Measurements from ENCODE around the gene PALM2AKAP2.

DNA sequence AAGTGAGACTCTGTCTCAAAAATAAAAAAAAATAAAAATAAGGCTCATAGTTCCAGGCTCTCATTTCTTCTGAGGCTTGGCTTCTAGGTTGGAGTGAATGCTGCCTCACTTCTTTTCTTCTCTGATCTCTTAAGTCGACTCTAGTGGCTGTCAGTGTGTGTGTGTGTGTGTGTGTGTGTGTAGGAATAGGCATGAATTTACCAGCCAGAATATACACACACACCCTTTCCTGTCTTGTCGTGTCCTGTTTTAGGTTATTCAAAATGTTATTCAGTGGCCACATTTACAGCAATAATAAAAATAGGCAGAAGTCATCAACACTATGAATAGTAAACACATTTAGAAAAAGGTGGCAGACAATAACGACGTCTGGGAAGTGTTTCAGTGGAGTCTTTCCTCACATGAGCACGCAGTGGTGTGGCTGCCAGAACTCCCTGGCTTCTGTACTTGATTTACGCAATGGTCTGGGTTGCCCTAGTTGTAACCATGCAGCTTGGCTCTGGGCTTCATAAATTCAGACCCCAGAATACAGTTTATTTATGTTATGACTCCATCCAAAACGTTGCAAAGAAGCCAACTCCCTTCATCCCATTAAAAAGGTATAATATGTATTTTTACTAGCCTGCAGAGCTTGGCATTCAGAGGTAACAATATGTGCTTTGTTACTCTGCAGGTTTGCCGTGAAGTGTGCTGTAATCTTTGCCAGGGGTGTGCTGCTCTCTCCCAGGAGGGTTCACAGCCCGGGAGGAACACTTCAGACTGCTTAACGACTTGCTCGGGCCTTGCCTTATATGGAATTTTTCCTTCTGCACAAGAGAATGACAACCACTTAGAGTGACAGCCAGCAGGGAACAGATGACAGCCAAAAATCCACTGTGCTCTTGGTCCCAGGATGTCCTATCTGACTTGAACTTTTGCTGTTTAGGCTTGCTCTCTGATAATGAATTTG, 34.4 kb upstream of the PALM2AKAP2 start:
- TF ChIP-seq, protein P1, sequence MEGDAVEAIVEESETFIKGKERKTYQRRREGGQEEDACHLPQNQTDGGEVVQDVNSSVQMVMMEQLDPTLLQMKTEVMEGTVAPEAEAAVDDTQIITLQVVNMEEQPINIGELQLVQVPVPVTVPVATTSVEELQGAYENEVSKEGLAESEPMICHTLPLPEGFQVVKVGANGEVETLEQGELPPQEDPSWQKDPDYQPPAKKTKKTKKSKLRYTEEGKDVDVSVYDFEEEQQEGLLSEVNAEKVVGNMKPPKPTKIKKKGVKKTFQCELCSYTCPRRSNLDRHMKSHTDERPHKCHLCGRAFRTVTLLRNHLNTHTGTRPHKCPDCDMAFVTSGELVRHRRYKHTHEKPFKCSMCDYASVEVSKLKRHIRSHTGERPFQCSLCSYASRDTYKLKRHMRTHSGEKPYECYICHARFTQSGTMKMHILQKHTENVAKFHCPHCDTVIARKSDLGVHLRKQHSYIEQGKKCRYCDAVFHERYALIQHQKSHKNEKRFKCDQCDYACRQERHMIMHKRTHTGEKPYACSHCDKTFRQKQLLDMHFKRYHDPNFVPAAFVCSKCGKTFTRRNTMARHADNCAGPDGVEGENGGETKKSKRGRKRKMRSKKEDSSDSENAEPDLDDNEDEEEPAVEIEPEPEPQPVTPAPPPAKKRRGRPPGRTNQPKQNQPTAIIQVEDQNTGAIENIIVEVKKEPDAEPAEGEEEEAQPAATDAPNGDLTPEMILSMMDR (conservative IDR thresholded peaks at IDR 0.05; ENCODE audit: low read length), result no peak
- no peak for TF ChIP-seq EZH2phosphoT487 (IDR thresholded peaks at IDR 0.05; ENCODE audit: borderline replicate concordance)
